WTC11 (cell line): ENCODE measurements around the gene COX10.
"Not testable (repeated sequence)": the region's sequence is repeated elsewhere in the genome, so short reads cannot be mapped to it uniquely, and the experiment has no call there.

Experiments used
- CDX4 ChIP-seq: fragments of 250-450 bp; sonication (Bioruptor Pico); IDR thresholded peaks from 2 replicates; pipeline ENCODE4 v1.9.0; 2021; ENCODE audit warnings: moderate library complexity, mild to moderate bottlenecking, inconsistent platforms, borderline replicate concordance
- CTCF ChIP-seq: fragments of 200-600 bp; IDR thresholded peaks from 2 replicates; pipeline ENCODE4 v1.8.0; 2022; ENCODE audit warnings: antibody characterized with exemption
- ELF4 ChIP-seq: sonication (generic); formaldehyde crosslinking; IDR thresholded peaks from 2 replicates; pipeline ENCODE4 v1.8.1; 2022; ENCODE audit warnings: low read depth, mild to moderate bottlenecking, moderate library complexity, missing genetic modification reagents
- KAT7 ChIP-seq: sonication (generic); formaldehyde crosslinking; IDR thresholded peaks from 2 replicates; pipeline ENCODE4 v1.8.1; 2023; ENCODE audit warnings: missing genetic modification reagents, mild to moderate bottlenecking, borderline replicate concordance
- RELA ChIP-seq: sonication (generic); formaldehyde crosslinking; IDR thresholded peaks from 2 replicates; pipeline ENCODE4 v1.8.1; 2022; ENCODE audit warnings: missing genetic modification reagents, mild to moderate bottlenecking, borderline replicate concordance
- TEAD1 ChIP-seq: sonication (generic); formaldehyde crosslinking; IDR thresholded peaks from 2 replicates; pipeline ENCODE4 v1.8.0; 2022; ENCODE audit warnings: mild to moderate bottlenecking, missing genetic modification reagents
- ZNF138 ChIP-seq: sonication (generic); formaldehyde crosslinking; conservative IDR thresholded peaks from 2 replicates; pipeline ENCODE4 v1.8.1; 2022; ENCODE audit warnings: mild to moderate bottlenecking, moderate library complexity, missing genetic modification reagents

- TF ChIP-seq ELF4 (CRISPR knock-in tag); RELA (CRISPR knock-in tag); CTCF; CDX4 (CRISPR knock-in tag); ZNF138; KAT7 (CRISPR knock-in tag); TEAD1: not testable (repeated sequence)
Measured at GRCh38 chr17:14192636-14193344, 123.5 kb downstream of the COX10 start.
